ENCODE data around the gene SSX1.
"Not testable (repeated sequence)": the region's sequence is repeated elsewhere in the genome, so short reads cannot be mapped to it uniquely, and the experiment has no call there.

The SSX1 gene

GRCh38 chrX:48255062-48255796 lies at the start of gene SSX1:
TSS of gene SSX1 (plus strand) at chrX:48255392. CDS start at chrX:48257242, 1,850 bp downstream.
- DNase-seq (ENCODE audit: low read depth, low spot score), result not testable (repeated sequence)

- not testable (repeated sequence) for DNase-seq (ENCODE audit: low read depth, low spot score)
Measured at GRCh38 chrX:48214341-48214740, 40.9 kb upstream of the SSX1 start.

GRCh38 chrX:48224196-48224595 lies 31.0 kb upstream of the SSX1 start:
- DNase-seq (ENCODE audit: low read depth, low spot score), result not testable (repeated sequence)

- not testable (repeated sequence) for DNase-seq (ENCODE audit: low read depth, low spot score)
Measured at GRCh38 chrX:48252945-48253344, 2.2 kb upstream of the SSX1 start.

GRCh38 chrX:48274365-48274764 lies 19.2 kb downstream of the SSX1 start:
- not testable (repeated sequence) for DNase-seq (ENCODE audit: low read depth, low spot score)

GRCh38 chrX:48278958-48279357 lies 23.8 kb downstream of the SSX1 start:
- DNase-seq (ENCODE audit: low read depth, low spot score), result no peak

- not testable (repeated sequence) for DNase-seq (ENCODE audit: low read depth, low spot score)
Measured at GRCh38 chrX:48280729-48281128, 25.5 kb downstream of the SSX1 start.

- no peak for DNase-seq (ENCODE audit: low read depth, low spot score)
Measured at GRCh38 chrX:48306175-48306574, 51.0 kb downstream of the SSX1 start.

GRCh38 chrX:48313996-48314395 lies 58.8 kb downstream of the SSX1 start:
- not testable (repeated sequence) for DNase-seq (ENCODE audit: low read depth, low spot score)
